Spleen (tissue), 11 donors: ENCODE data around the gene HOXA1. TPM values are rescaled to one million over a fixed set of nuclear protein-coding genes. Genes with fewer than 3 reads are reported as not detected.

Experiments used
- DNase-seq: peaks from one replicate; pipeline ENCODE4 v3.0.0-alpha.2; 2020
- H3K27ac ChIP-seq, 8 donors: fragments of 200-600 bp; sonication (generic) in 7 of 8; 1 replicate in 4 of 8; 2 replicates in 4 of 8; pipeline versions ENCODE4 v1.5.0 to v1.8.0; 2016 to 2021; ENCODE audit warnings: inconsistent platforms in 4 of 8, mild to moderate bottlenecking in 4 of 8, moderate library complexity in 1 of 8
- H3K27me3 ChIP-seq, 7 donors: fragments of 200-600 bp; sonication (generic) in 6 of 7; replicated peaks in 1 of 7; 1 replicate in 4 of 7; 2 replicates in 3 of 7; pipeline versions ENCODE4 v1.5.0 to v1.8.0; 2016 to 2021; ENCODE audit warnings: inconsistent platforms in 3 of 7, mild to moderate bottlenecking in 1 of 7
- H3K36me3 ChIP-seq, 6 donors: fragments of 200-600 bp; sonication (generic) in 5 of 6; 1 replicate in 4 of 6; 2 replicates in 2 of 6; pipeline versions ENCODE4 v1.5.0 to v1.8.0; 2016 to 2021; ENCODE audit warnings: inconsistent platforms in 2 of 6
- H3K4me1 ChIP-seq, 6 donors: fragments of 200-600 bp; sonication (generic) in 5 of 6; 1 replicate in 3 of 6; 2 replicates in 3 of 6; pipeline versions ENCODE4 v1.5.0 to v1.8.0; 2016 to 2021; ENCODE audit warnings: inconsistent platforms in 3 of 6
- H3K4me3 ChIP-seq, 8 donors: fragments of 200-600 bp; sonication (generic) in 7 of 8; 1 replicate in 4 of 8; 2 replicates in 4 of 8; pipeline versions ENCODE4 v1.5.0 to v1.8.0; 2016 to 2021; ENCODE audit warnings: inconsistent platforms in 4 of 8, mild to moderate bottlenecking in 4 of 8, moderate library complexity in 2 of 8
- H3K9me3 ChIP-seq, 8 donors: fragments of 200-600 bp; sonication (generic) in 7 of 8; 1 replicate in 4 of 8; 2 replicates in 4 of 8; pipeline versions ENCODE4 v1.5.0 to v1.8.0; 2016 to 2021; ENCODE audit warnings: inconsistent platforms in 4 of 8
- CTCF ChIP-seq, 11 experiments: fragments of 200-600 bp in 7 of 11; fragments of 450-650 bp in 4 of 11; sonication (generic) in 4 of 11; IDR thresholded peaks in 8 of 11; conservative IDR thresholded peaks in 3 of 11; 1 replicate in 7 of 11; 2 replicates in 4 of 11; pipeline versions ENCODE4 v1.4.0 to v1.8.0; 2016 to 2021; ENCODE audit warnings: antibody characterized with exemption in 11 of 11, inconsistent platforms in 4 of 11, mild to moderate bottlenecking in 1 of 11
- POLR2A ChIP-seq, 3 donors: fragments of 450-650 bp; IDR thresholded peaks; one replicate each; pipeline ENCODE4 v1.5.1; 2017; ENCODE audit warnings: antibody characterized with exemption in 3 of 3, mild to moderate bottlenecking in 1 of 3
- POLR2AphosphoS5 ChIP-seq, 3 donors: sonication (generic); formaldehyde crosslinking; IDR thresholded peaks; one replicate each; pipeline ENCODE4 v1.5.1; 2017; ENCODE audit warnings: antibody characterized with exemption in 3 of 3
- WGBS, 5 donors: extraction: QIAGEN DNeasy Blood & Tissue Kit in 3 of 5; methylation state at CpG; one replicate each; pipeline versions ENCODE4 v1.1.5 to v1.1.7; 2013 to 2018; 5-methylcytosine and 5-hydroxymethylcytosine counted together
- intact Hi-C: fragments of 100-400 bp; cut with DNase I; formaldehyde crosslinking; loops from one replicate; pipeline ENCODE4 v1.15.0; 2023; ENCODE audit warnings: low total_unique reads
- polyA plus RNA-seq, 3 donors: library from polyadenylated mRNA; stranded (reverse); fragments of 200-250 nt; gene quantifications; one replicate each; pipeline ENCODE4 v1.2.1, GENCODE V29; 2013
- total RNA-seq, 7 donors: library from RNA; depleted of rRNA in 3 of 7; stranded (reverse); fragments of >200 nt in 3 of 7; fragmentation: NEBNext Ultra II Directional in 4 of 7; extraction: Animal tissue kit (Norgen Biotek cat#: 25700) in 4 of 7; gene quantifications; one replicate each; pipeline versions ENCODE4 v1.1.0 to v1.2.1, GENCODE V29; 2016 to 2021
- donor health status: healthy with polysubstance abuse.
- donor health status: DM: no; HTN: no; CAD: no; lungs with moderate emphysema.
- donor health status: DM: no; HTN: no; CAD: no.
- donor health status: Bipolar disorder and iron deficiency.
- donor health status: healthy.
- donor health status: DM: no; HTN: no; CAD: no.
- donor health status: DM: yes; HTN: yes; CAD: no.

Gene HOXA1
- total and polyA plus RNA-seq, 10 donors, result 0.33 to 4.1 (median 1.5) TPM

- Histone ChIP-seq H3K4me1 (peaks cover 0 to 17% (median 7%) of the 10 kb centered on the region in 6 donors), H3K36me3 (no peaks in the 10 kb centered on the region), H3K27me3 (peaks cover 0 to 10% (median 0%) of the 10 kb centered on the region in 7 donors), H3K4me3 (no peak overlapping the region), H3K27ac (peak overlapping the region in 3 of 8 donors; percentile 45 to 77 (median 57)), H3K9me3 (no peaks in the 10 kb centered on the region)
- intact Hi-C loops, result no loop called here
- 89 to 97% (median 92%) methylated on average over 26 of the region's 26 CpGs for WGBS, 5 donors
- TF ChIP-seq POLR2A (IDR thresholded peaks at IDR 0.05) (no peak), CTCF (IDR thresholded peaks at IDR 0.05 in 8 of 11, conservative IDR thresholded peaks at IDR 0.05 in 3 of 11) (no peak), POLR2AphosphoS5 (IDR thresholded peaks at IDR 0.05) (no peak)
- no peak for DNase-seq
These were observed 27.8 kb upstream of the HOXA1 start for GRCh38 chr7:27123477-27124053.

- H3K27me3 ChIP-seq, result peaks cover 0 to 5% (median 0%) of the 10 kb centered on the region in 7 donors
- H3K4me1 ChIP-seq, result peaks cover 0 to 17% (median 4%) of the 10 kb centered on the region in 6 donors
- 76 to 84% (median 80%) methylated on average over 14 of the region's 14 CpGs for WGBS, 5 donors
- H3K27ac ChIP-seq, result peak overlapping the region in 5 of 8 donors; percentile 7 to 77 (median 53)
- no peaks in the 10 kb centered on the region for H3K36me3 ChIP-seq
- H3K9me3 ChIP-seq, result no peaks in the 10 kb centered on the region
- TF ChIP-seq CTCF (IDR thresholded peaks at IDR 0.05 in 8 of 11, conservative IDR thresholded peaks at IDR 0.05 in 3 of 11) (no peak), POLR2A (IDR thresholded peaks at IDR 0.05) (no peak), POLR2AphosphoS5 (IDR thresholded peaks at IDR 0.05) (no peak)
- DNase-seq, result no peak
- no peak overlapping the region for H3K4me3 ChIP-seq
- intact Hi-C loops, result no loop called here
These were observed 27.2 kb upstream of the HOXA1 start for GRCh38 chr7:27123007-27123476.

GRCh38 chr7:27122077-27122910 is 26.5 kb upstream of the HOXA1 start:
- peak overlapping the region in 4 of 8 donors; percentile 1 to 52 (median 24) for H3K4me3 ChIP-seq
- H3K4me1 ChIP-seq, result peaks cover 0 to 22% (median 6%) of the 10 kb centered on the region in 6 donors
- intact Hi-C loops, result no loop called here
- TF ChIP-seq POLR2A (IDR thresholded peaks at IDR 0.05) (no peak), POLR2AphosphoS5 (IDR thresholded peaks at IDR 0.05) (peak in 1 of 3 donors; percentile 50)
- WGBS, 5 donors, result 80 to 91% (median 84%) methylated on average over 42 of the region's 42 CpGs
- H3K9me3 ChIP-seq, result no peaks in the 10 kb centered on the region
- no peaks in the 10 kb centered on the region for H3K36me3 ChIP-seq
- H3K27me3 ChIP-seq, result no peaks in the 10 kb centered on the region
- no peak for DNase-seq
- H3K27ac ChIP-seq, result peak overlapping the region in 6 of 8 donors; percentile 7 to 77 (median 49)

- intact Hi-C loops, result no loop called here
- no peak for TF ChIP-seq CTCF (IDR thresholded peaks at IDR 0.05 in 8 of 11, conservative IDR thresholded peaks at IDR 0.05 in 3 of 11)
- TF ChIP-seq POLR2AphosphoS5 (IDR thresholded peaks at IDR 0.05), result no peak
- no peak for TF ChIP-seq POLR2A (IDR thresholded peaks at IDR 0.05)
- Histone ChIP-seq H3K36me3 (no peaks in the 10 kb centered on the region), H3K27me3 (no peaks in the 10 kb centered on the region), H3K27ac (peak overlapping the region in 3 of 8 donors; percentile 45 to 77 (median 57)), H3K9me3 (no peaks in the 10 kb centered on the region), H3K4me1 (peaks cover 0 to 28% (median 8%) of the 10 kb centered on the region in 6 donors), H3K4me3 (peak overlapping the region in 4 of 8 donors; percentile 1 to 52 (median 24))
- 73 to 88% (median 84%) methylated on average over 7 of the region's 7 CpGs for WGBS, 5 donors
- no peak for DNase-seq
These were observed 25.9 kb upstream of the HOXA1 start for GRCh38 chr7:27121684-27122076.
